ENCODE measurements around the gene DDX10.

GRCh38 chr11:108880510-108880909, 215.6 kb downstream of the DDX10 start:
- TF ChIP-seq POLR2A (IDR thresholded peaks at IDR 0.05) (no peak), EP300 (IDR thresholded peaks at IDR 0.05) (no peak)
- TF ChIP-seq, protein P1, sequence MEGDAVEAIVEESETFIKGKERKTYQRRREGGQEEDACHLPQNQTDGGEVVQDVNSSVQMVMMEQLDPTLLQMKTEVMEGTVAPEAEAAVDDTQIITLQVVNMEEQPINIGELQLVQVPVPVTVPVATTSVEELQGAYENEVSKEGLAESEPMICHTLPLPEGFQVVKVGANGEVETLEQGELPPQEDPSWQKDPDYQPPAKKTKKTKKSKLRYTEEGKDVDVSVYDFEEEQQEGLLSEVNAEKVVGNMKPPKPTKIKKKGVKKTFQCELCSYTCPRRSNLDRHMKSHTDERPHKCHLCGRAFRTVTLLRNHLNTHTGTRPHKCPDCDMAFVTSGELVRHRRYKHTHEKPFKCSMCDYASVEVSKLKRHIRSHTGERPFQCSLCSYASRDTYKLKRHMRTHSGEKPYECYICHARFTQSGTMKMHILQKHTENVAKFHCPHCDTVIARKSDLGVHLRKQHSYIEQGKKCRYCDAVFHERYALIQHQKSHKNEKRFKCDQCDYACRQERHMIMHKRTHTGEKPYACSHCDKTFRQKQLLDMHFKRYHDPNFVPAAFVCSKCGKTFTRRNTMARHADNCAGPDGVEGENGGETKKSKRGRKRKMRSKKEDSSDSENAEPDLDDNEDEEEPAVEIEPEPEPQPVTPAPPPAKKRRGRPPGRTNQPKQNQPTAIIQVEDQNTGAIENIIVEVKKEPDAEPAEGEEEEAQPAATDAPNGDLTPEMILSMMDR (IDR thresholded peaks at IDR 0.05) = no peak

All from ovary (tissue), 3 donors.